ENCODE data around the gene SUMF1. TPM values are rescaled to one million over a fixed set of nuclear protein-coding genes. Genes with fewer than 3 reads are reported as not detected.

Gene SUMF1
- total RNA-seq = 1 to 10 TPM; 3.5 to 4.9 TPM

DNA sequence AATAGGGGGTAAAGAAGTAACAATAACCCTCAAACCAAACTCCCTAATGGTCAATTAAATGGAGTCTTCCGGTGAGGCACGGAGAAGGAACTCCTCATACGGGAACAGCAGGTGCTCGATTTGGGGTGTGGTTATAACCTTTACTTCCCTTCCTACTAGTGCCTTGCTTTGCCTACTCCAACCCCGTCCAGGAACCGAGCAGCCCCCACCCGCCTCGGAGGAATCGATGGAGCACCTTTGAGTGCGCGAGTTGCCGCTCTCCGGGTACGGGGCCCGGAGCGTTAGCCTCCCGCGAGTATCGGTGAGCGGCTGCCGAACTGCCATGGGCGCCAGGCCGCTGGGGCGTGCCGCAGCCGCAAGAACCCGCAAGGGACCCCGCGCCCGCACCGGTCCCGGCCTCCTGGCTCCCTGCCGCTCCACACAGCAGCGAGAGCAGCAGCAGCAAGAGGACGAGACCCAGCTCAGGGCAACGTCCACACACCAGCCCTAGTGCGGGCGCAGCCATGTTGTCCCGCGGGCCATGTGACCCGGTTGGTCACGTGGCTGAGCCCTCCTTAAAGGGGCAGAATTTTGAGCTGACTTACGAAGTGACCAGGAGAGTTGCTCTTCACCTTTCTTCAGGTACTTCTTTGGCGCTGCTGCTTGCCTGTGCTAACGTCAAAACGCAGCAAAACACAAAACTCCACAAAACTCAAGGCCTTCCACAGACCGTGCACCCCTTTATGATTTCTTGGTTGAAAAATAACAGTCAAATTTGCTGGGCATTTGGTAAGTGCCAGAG is at the start of gene SUMF1:
SUMF1 (minus strand) TSS at position 529 of the 781 bp plus-strand sequence; CDS start at position 505, 24 bp downstream.
- CTCF ChIA-PET = interaction anchor here (0.6 to 2.4 kb wide), 7 partner anchors 12 to 585 kb away, joined by 3 to 10 read pairs (median 3); partner anchors contain the start of gene SETMAR
- intact Hi-C loops (cut with DNase I, micrococcal nuclease) = loop anchor here (1.0 to 5.0 kb wide), 6 partner anchors 26 to 720 kb away; partner anchors contain the start of genes ITPR1 (in 2 of the 2), EDEM1 (in 1 of the 2) and SETMAR (in 1 of the 2)

DNA sequence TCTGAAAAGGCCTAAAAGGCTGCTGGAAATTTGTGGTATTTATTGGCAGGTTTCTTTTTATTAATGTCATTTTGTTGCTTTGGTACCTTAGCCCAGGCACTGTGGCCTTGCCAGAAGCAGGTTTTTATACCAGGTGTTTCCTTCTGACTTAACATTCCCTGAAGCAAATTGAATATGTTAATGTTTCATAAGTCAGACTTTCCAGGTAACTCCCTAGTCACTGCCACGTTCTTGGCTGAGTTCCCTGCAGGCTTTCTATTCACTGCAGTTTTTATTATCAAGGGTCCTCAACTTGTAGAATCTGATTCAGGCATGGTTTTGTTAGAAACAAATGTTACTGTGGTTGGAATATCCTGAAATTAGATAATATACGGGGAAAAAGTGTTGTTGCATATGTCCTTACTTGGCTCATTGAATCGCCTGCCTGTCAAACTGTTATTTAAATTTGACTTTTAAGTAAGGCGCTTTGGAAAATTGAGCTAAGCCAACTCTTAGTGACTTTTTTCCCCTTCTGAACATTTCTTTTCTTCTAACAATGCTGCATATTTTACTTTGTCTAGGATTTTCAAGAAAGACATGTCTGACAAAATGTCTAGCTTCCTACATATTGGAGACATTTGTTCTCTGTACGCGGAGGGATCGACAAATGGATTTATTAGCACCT is 49.0 kb upstream of the SUMF1 start:
- ATAC-seq (no peak), DNase-seq (no peak)
- Mint-ChIP-seq H3K36me3 (ENCODE audit: low read depth) (peaks cover 2% of the 10 kb centered on the region), H3K27ac (no peak overlapping the region), H3K4me1 (peaks cover 35% of the 10 kb centered on the region), H3K27me3 (no peaks in the 10 kb centered on the region), H3K9me3 (ENCODE audit: low read depth) (no peaks in the 10 kb centered on the region), H3K4me3 (no peak overlapping the region)
- intact Hi-C loops (cut with DNase I, micrococcal nuclease) = loop anchor here in 1 of 2 experiments (5.0 kb wide), 2 partner anchors 66 to 164 kb away; no protein-coding TSS in a partner anchor
- ChIA-PET POLR2A (no interaction called here), CTCF (interaction anchor here (0.6 to 2.7 kb wide), 5 partner anchors 8 to 165 kb away, joined by 3 to 16 read pairs (median 4); no protein-coding TSS in a partner anchor)

More for the DNA sequence above, at the start of gene SUMF1:
- Mint-ChIP-seq H3K4me3 (peak within 1 kb of the TSS; percentile 87), H3K36me3 (ENCODE audit: low read depth) (no peaks in the 10 kb centered on the region), H3K9me3 (ENCODE audit: low read depth) (no peaks in the 10 kb centered on the region), H3K27ac (peak within 1 kb of the TSS; percentile 93), H3K4me1 (peaks cover 18% of the 10 kb centered on the region), H3K27me3 (no peaks in the 10 kb centered on the region)
- ATAC-seq (peak; percentile 98), DNase-seq (peak; percentile 88)
- POLR2A ChIA-PET = interaction anchor here (0.6 to 1.1 kb wide), 5 partner anchors 22 to 116 kb away, joined by 3 to 15 read pairs (median 4); partner anchors contain the start of gene ITPR1

GRCh38 chr3:4514916-4515315 is 47.8 kb upstream of the SUMF1 start:
- intact Hi-C loops (cut with DNase I, micrococcal nuclease) = loop anchor here in 1 of 2 experiments (5.0 kb wide), 2 partner anchors 67 to 163 kb away; no protein-coding TSS in a partner anchor
- ChIA-PET CTCF (interaction anchor here (0.6 to 2.7 kb wide), 4 partner anchors 10 to 164 kb away, joined by 3 to 16 read pairs (median 3); no protein-coding TSS in a partner anchor), POLR2A (interaction anchor here (0.7 kb wide), 1 partner anchor 1310 kb away, joined by 3 read pairs; no protein-coding TSS in a partner anchor)
- ATAC-seq (no peak), DNase-seq (no peak)
- peaks cover 35% of the 10 kb centered on the region for H3K4me1 Mint-ChIP-seq
- H3K27ac Mint-ChIP-seq = no peak overlapping the region
- no peak overlapping the region for H3K4me3 Mint-ChIP-seq
- no peaks in the 10 kb centered on the region for H3K36me3 Mint-ChIP-seq (ENCODE audit: low read depth)
- no peaks in the 10 kb centered on the region for H3K27me3 Mint-ChIP-seq
- no peaks in the 10 kb centered on the region for H3K9me3 Mint-ChIP-seq (ENCODE audit: low read depth)

DNA sequence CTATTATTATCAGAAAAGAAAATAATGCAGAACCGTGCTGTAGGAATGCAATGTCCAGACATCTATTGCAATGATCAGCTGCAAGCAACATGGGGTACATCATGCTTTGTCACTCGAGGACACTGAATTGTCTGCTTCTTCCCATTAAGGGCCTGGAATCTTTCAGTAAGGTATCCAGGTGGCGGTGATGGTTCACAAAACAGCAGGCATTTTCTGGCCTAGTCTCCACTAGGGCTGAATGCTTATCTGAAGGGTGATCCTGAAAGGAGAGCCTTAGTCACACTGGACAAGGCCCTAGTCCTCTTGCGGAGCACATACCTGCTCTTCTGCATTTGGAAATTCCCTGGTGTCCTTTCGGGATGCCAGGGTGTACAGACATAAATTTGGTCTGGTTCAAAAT is 47.3 kb upstream of the SUMF1 start:
- Mint-ChIP-seq H3K4me1 (peaks cover 29% of the 10 kb centered on the region), H3K27me3 (no peaks in the 10 kb centered on the region), H3K27ac (no peak overlapping the region), H3K4me3 (no peak overlapping the region), H3K9me3 (ENCODE audit: low read depth) (no peaks in the 10 kb centered on the region), H3K36me3 (ENCODE audit: low read depth) (no peaks in the 10 kb centered on the region)
- ChIA-PET CTCF (interaction anchor here (0.6 to 1.0 kb wide), 5 partner anchors 9 to 593 kb away, joined by 3 read pairs; no protein-coding TSS in a partner anchor), POLR2A (no interaction called here)
- no peak for ATAC-seq
- no peak for DNase-seq
- intact Hi-C loops (cut with DNase I, micrococcal nuclease) = no loop called here

- intact Hi-C loops (cut with DNase I, micrococcal nuclease) = no loop called here
- peaks cover 22% of the 10 kb centered on the region for H3K4me1 Mint-ChIP-seq
- ATAC-seq (no peak), DNase-seq (no peak)
- H3K4me3 Mint-ChIP-seq = no peak overlapping the region
- CTCF ChIA-PET = interaction anchor here (1.1 to 1.2 kb wide), 2 partner anchors 9 to 120 kb away, joined by 3 to 4 read pairs; no protein-coding TSS in a partner anchor
- H3K27ac Mint-ChIP-seq = no peak overlapping the region
- POLR2A ChIA-PET = interaction anchor here (0.6 kb wide), 1 partner anchor 72 kb away, joined by 3 read pairs; no protein-coding TSS in a partner anchor
- H3K9me3 Mint-ChIP-seq (ENCODE audit: low read depth) = no peaks in the 10 kb centered on the region
- peaks cover 4% of the 10 kb centered on the region for H3K36me3 Mint-ChIP-seq (ENCODE audit: low read depth)
- no peaks in the 10 kb centered on the region for H3K27me3 Mint-ChIP-seq
These were observed 46.0 kb upstream of the SUMF1 start for GRCh38 chr3:4512895-4513616.

- intact Hi-C loops (cut with DNase I, micrococcal nuclease) = no loop called here
- DNase-seq = no peak
- ChIA-PET POLR2A (no interaction called here), CTCF (interaction anchor here (4.8 kb wide), 1 partner anchor 10 kb away, joined by 28 read pairs; no protein-coding TSS in a partner anchor)
- Mint-ChIP-seq H3K4me1 (peaks cover 23% of the 10 kb centered on the region), H3K9me3 (ENCODE audit: low read depth) (no peaks in the 10 kb centered on the region), H3K27me3 (no peaks in the 10 kb centered on the region), H3K27ac (no peak overlapping the region), H3K36me3 (ENCODE audit: low read depth) (peaks cover 4% of the 10 kb centered on the region), H3K4me3 (no peak overlapping the region)
- ATAC-seq = no peak
These were observed 44.6 kb upstream of the SUMF1 start for GRCh38 chr3:4511491-4512262.

DNA sequence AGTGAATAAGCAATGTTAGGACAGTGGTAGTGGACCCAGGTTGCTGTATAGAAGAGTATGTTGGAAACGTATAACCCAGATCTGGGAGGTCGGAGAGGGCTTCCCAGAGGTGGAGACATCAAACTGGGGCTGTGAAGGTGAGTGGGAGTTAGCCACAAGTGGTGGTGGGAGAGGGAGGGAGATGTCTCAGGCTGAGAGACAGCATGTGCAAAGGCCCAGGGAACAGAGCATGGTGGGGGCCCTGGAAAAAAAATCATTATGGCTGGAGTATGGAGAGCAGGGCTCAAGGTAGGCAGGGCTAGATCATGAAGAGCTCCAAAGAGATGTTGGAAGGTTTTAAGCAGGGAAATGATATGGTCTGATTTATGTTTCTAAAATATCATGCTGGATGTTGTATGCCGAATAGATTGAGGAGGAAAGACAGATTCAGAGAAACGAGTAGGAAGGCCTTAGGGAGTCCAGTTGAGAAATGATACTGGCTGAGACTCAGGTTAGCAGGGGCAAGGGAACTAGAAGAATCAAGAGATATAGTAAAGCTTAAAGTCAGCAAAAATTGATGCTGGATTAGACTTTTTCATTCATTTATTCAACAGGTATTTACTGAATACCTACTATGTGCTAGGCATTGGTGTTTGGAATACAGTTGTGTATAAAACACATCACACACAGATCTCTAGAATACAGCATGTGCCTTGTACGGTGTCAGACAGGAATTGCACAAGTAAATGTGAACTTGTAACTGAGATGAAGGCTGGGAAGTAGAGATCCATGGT is 43.1 kb upstream of the SUMF1 start:
- H3K4me1 Mint-ChIP-seq = peaks cover 36% of the 10 kb centered on the region
- H3K27ac Mint-ChIP-seq = no peak overlapping the region
- H3K4me3 Mint-ChIP-seq = no peak overlapping the region
- no peak for DNase-seq
- intact Hi-C loops (cut with DNase I, micrococcal nuclease) = no loop called here
- ChIA-PET POLR2A (no interaction called here), CTCF (interaction anchor here (0.6 to 4.8 kb wide), 3 partner anchors 11 to 182 kb away, joined by 3 to 28 read pairs (median 4); no protein-coding TSS in a partner anchor)
- peaks cover 4% of the 10 kb centered on the region for H3K36me3 Mint-ChIP-seq (ENCODE audit: low read depth)
- ATAC-seq = no peak
- H3K9me3 Mint-ChIP-seq (ENCODE audit: low read depth) = no peaks in the 10 kb centered on the region
- H3K27me3 Mint-ChIP-seq = no peaks in the 10 kb centered on the region

DNA sequence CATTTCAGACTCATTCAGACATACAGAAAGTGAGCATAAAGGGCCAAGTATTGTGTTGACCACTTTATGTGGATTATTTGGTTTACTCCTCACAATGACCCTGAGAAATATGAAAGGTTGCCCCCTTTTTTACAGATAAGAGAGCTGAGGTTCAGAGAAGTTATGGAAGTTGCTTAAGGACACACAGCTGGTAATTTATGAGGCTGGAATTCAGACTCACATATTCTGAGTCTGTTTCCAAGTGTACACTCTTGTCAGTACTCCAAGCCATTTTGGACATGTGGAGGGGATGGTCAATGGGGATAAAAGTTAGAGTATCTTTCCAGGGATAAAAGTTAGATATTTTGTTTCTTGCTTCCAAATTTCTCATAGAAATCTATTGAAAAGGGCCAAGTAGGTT is 42.0 kb upstream of the SUMF1 start:
- peaks cover 42% of the 10 kb centered on the region for H3K4me1 Mint-ChIP-seq
- H3K27ac Mint-ChIP-seq = no peak overlapping the region
- CTCF ChIA-PET = interaction anchor here (0.6 to 4.8 kb wide), 3 partner anchors 12 to 158 kb away, joined by 3 to 28 read pairs (median 3); no protein-coding TSS in a partner anchor
- POLR2A ChIA-PET = no interaction called here
- ATAC-seq = no peak
- H3K27me3 Mint-ChIP-seq = no peaks in the 10 kb centered on the region
- H3K4me3 Mint-ChIP-seq = no peak overlapping the region
- H3K9me3 Mint-ChIP-seq (ENCODE audit: low read depth) = no peaks in the 10 kb centered on the region
- H3K36me3 Mint-ChIP-seq (ENCODE audit: low read depth) = peaks cover 5% of the 10 kb centered on the region
- intact Hi-C loops (cut with DNase I, micrococcal nuclease) = no loop called here
- no peak for DNase-seq

DNA sequence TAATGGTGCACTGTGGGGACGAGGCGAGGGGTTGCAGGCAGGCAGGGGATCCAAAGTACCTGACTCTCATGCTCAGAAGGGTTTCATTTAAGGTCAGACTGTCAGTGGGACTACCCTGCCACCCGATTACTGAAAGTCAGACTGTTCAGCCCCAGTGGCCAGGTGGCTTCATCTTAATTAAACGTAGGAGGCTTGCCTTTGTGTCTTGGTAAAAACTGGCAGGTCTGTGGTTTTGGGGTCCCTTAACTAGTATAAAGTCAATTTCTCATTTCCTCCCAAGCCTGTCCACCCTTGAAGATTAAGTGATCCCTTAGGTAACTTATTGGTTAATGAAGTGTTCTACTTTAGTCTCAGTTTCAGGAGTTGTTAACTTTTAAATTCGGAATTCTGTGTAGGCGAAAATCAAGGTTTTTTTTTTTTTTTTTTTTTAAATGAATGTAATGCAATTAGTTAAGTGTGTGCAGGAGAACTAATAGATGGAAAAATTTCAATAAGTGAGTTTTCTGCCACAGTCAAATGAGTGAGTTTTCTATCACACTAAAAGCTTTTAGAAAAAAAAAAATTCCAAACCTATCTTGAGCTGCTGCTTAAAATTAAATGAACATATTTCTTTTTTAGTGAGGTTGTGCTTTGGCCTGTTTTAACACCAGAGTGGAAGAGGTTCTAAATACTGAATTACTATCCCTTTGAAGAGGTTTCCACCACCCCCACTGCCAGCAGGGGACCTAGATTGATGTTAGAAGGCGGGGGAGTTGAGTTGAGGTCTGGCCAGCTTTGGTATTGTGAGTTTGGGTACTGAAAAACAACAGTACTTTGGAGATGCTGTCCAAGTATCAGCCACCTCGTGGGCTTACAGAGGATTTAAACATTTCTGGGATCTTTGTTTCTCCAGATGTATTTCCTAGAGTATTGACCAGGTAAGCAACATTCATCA is 41.2 kb upstream of the SUMF1 start:
- peaks cover 49% of the 10 kb centered on the region for H3K4me1 Mint-ChIP-seq
- no peak overlapping the region for H3K4me3 Mint-ChIP-seq
- intact Hi-C loops (cut with DNase I, micrococcal nuclease) = no loop called here
- H3K36me3 Mint-ChIP-seq (ENCODE audit: low read depth) = peaks cover 5% of the 10 kb centered on the region
- DNase-seq (no peak), ATAC-seq (no peak)
- ChIA-PET POLR2A (interaction anchor here (1.0 kb wide), 1 partner anchor 11 kb away, joined by 4 read pairs; no protein-coding TSS in a partner anchor), CTCF (interaction anchor here (0.6 to 4.8 kb wide), 7 partner anchors 9 to 158 kb away, joined by 3 to 28 read pairs (median 4); no protein-coding TSS in a partner anchor)
- H3K27ac Mint-ChIP-seq = no peak overlapping the region
- H3K9me3 Mint-ChIP-seq (ENCODE audit: low read depth) = no peaks in the 10 kb centered on the region
- H3K27me3 Mint-ChIP-seq = no peaks in the 10 kb centered on the region
